HG03196 (cell line): ENCODE measurements around the gene PCNT.

ENCODE experiments used
- ATAC-seq: cut with Tn5 transposase; IDR thresholded peaks from one replicate; pipeline ENCODE4 v1.9.1; 2021; ENCODE audit not compliant: unreplicated experiment

PCNT gene

DNA sequence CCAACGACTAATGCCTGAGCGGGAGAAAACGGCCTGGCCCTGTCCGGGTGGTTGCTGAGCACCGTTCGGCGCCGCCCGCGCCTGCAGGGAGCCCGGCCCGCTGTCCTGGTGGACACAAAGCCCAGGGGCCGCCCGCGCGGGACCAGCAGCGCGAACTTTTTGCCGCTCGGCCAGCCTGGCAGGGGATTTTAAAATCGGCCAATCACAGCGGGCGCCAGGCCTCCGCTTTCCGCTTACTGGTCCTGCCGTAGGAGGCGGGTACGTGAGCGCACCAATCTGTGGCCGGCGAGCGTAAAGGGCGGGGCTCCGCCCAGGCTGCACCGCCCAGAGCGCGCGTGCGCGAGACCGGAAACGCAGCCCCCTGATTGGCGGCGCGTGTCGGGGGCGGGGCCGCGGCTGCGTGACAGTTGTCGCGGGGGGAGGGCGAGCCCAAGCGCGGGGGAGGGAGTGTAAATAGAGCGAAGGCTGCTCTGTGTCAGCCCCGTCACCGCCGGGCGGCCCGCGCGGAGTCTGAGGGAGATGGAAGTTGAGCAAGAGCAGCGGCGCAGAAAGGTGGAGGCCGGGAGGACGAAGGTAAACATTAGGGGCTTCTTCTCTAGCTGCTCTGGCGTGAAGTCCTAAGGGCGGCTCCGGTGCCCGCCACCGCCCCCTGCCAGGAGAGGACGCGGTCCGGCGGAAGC, at the start of gene PCNT, which contains the start of gene C21orf58:
TSS of gene PCNT (plus strand) at position 447 of the 680 bp plus-strand sequence. CDS start at position 520, 73 bp downstream.
TSS of gene C21orf58 (minus strand) at position 161 of the 680 bp plus-strand sequence. CDS start 1,132 bp downstream, outside the sequence.
- peak; percentile 75 for ATAC-seq

- ATAC-seq = no peak
Measured at GRCh38 chr21:46274797-46275390, 49.1 kb upstream of the PCNT start.

DNA sequence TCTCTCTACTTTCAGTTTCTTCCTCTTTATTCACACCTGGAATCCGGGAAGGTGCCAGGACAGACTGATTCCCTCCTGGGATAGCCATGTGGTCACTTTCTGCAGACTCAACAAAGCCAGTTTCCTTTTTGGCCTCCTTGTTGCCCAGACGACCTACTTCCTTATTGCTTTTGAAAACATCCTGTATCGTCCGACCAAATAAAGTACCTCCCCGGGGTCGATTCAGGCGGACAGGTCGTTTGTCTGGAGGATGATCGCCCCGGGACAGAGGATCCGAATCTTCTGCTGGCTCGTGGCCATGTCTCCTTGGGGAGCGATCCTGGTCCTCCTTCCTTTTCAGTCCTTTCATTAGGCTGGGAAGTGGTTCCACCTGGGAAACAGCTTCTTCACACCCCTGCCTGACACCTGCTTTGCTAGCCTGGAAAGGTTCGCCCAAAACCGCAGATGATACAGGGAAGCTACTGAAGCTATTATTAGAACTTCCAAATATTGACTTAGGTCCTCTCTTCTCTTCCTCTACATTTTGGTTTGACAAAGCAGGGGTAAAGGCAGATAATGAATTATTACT, 39.8 kb upstream of the PCNT start:
- no peak for ATAC-seq

DNA sequence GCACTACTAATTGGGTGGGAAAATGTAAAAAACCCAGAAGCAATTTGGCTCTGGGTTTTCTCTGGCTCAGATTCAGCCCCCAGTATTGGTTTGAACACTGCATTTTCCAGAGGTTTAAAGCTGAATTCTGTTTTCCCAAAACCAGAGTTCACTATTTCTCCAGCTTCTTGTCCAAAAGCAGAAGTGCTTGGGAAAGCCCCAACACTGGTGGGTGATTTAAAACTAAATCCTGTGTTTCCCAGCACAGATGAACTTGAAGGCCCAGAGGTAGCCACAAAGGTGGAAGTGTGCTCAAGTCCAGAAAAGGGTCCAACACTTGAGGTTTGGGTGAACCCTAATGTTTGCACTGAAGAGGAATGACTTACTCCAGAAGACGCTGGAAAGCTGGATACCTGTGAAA, 39.2 kb upstream of the PCNT start:
- ATAC-seq = no peak

GRCh38 chr21:46285206-46285661, 38.7 kb upstream of the PCNT start, which contains the start of gene MCM3AP:
Gene MCM3AP, minus strand, starts transcription at chr21:46285611. Its CDS starts 325 bp downstream, at chr21:46285286.
- no peak for ATAC-seq

DNA sequence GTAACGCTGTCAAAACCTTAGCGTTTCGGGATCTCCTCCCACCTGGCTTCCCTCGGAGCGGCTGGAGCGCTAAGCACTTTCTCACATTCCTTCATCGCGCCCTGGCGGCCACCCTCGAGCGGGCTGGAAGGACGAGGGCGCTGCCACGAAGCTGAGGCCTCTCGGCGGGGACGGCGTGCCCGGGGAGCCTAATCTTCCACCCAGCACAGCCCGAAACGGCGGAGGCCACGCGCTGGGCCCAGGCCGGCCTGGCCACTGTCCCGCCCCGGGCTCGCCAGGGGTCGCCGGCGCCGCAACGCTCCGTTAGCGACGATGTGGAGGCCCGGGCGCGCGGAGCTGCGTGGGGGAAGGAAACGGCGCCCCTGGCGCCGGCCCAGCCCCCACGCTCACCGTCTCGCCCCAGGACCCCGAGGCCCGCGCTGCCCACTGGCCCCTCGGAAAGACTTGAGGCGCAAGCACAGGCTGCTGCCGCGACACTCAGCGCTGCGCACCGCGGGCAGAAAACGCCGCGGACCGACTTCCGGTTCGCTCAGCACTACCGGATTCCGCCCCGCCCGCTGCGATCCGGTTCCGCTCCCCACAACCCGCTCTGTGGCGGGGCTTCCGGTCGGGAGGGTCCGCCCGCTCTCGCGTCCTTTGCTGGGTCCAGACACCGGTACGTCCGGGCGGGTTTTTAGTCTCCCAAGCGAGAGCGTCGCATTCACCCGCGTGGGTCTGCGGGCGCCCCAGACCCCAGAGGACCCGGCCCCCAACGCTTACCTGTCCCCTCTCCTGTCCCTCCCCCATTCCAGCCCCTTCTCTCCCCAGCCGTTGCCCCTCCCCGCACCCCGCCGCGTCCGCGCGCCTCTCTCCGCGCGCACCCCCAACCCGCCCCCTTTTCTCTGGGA, 38.0 kb upstream of the PCNT start, which contains the start of gene YBEY:
TSS of gene YBEY (plus strand) at position 582 of the 887 bp plus-strand sequence. CDS start 572 bp downstream, outside the sequence.
- ATAC-seq = peak; percentile 84

- no peak for ATAC-seq
Measured at GRCh38 chr21:46286648-46287002, 37.3 kb upstream of the PCNT start.

GRCh38 chr21:46287541-46287940, 36.4 kb upstream of the PCNT start:
- no peak for ATAC-seq

- no peak for ATAC-seq
Measured at GRCh38 chr21:46289655-46290179, 34.2 kb upstream of the PCNT start.

GRCh38 chr21:46291561-46291960, 32.4 kb upstream of the PCNT start:
- ATAC-seq = no peak

GRCh38 chr21:46294647-46295176, 29.2 kb upstream of the PCNT start:
- no peak for ATAC-seq

DNA sequence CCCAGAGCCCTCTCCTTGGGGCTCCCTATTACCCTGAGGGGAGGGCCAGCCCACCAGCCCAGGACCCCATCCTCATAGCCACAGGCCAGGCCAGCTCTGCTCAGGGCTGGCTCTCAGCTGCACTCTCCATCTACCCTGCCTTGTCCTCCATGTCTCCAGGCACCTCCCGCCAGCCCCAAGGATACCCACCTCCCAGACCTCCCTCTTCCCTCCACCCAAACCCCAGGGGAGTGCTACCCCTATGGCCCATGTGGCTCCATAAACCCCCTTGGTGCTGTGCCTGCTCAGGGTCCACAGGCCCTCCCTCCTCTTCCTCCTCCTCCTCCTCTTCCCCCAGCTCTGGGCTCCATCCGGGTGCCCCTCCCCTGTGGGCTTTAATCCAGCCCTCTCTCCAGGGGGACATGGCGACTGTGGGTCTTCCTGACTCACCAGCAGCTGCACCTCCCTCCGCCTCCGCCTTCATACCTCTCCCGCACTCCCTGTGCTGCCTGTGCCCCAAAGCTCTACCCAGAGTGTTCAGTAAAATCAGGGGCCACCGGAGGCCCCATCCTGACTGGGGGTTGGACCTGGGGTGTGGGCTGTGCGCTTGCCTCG, 28.7 kb upstream of the PCNT start:
- no peak for ATAC-seq

DNA sequence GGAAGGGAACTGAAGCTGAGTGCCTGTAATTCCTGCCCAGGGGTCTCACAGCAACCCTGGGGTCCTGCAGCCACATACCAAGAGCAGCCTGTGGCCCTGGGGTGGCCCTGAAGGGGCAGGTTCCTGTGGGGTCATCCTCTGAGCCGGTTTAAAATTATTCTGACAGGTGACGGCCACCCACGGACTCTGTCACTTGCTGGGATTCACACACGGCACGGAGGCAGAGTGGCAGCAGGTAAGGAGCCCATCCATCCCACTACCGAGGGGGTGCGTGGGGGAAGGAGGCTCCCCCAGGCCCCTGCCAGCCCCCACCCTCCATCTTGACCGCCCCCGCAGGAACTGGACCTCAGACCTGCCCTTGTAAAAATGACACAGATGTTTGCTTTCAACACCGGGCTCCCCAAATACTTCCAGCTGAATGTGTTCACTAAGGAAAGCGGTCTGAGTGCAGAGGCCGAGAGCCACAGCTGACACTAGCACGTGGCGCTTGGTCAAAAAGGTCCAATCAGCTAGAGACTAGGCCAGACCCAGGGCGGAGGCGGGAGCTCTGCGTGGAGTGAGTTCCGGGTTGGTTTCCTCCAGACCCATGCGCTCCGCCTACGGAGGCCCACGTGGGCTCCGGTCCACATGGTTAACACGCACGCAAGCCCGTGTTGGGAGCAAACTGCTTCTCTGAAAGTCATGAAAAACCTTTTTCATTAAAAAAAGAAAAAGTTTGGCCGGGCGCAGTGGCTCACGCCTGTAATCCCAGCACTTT, 27.8 kb upstream of the PCNT start:
- ATAC-seq = no peak

DNA sequence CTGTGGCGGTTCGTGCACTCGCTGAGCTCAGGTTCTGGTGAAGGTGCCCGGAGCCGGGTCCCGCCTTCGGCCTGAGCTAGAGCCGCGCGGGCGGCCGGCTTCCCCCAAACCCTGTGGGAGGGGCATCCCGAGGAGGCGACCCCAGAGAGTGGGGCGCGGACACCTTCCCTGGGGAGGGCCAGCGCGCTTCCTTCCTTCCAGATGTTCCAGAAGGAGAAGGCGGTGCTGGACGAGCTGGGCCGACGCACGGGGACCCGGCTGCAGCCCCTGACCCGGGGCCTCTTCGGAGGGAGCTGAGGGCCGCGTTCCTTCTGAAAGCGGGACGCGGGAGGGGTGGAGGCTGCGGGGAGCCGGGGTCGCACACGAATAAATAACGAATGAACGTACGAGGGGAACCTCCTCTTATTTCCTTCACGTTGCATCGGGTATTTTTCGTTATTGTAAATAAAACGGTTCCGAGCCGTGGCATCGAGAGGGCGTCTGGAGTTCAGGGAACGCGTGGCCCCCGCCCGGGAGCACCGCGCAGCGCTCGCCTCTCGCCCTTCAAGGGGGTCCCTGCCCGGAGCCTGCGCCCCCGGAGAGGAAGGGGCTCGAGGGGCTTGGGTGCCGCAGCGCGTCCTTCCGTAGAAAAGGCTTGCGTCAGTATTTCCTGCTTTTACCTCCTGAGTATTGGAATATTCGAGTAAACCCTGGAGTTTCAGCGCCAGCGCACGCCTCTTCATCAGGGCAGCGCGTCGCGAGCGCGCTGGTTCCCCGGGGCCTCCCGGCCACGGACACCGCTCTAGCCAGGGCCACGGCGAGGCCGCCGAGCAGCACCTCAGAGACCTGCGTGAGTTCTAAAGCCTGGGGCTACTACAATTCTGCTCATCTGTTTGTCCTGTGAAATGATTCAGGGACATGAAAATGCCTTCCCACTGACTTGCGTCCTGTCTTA, 26.4 kb upstream of the PCNT start:
- ATAC-seq = no peak

DNA sequence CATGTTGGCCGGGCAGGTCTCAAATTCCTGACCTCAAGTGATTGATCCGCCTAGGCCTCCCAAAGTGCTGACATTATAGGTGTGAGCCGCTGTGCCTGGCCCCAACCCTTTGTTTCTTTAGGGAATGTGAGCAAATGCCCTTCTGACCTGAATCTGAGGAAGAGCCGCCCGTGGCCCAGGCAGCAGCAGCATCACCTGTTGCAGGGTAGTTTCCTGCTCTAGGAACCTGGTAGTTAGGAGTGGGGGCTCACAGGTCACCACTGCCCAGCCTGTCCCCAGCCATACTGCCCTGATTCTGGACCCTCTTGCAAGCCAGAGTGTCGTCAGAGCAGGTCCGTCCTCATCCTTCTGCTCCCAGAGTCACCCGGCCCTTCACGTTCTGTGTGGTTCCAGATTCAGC, 24.8 kb upstream of the PCNT start:
- ATAC-seq = no peak

GRCh38 chr21:46301759-46302158, 22.2 kb upstream of the PCNT start:
- ATAC-seq = no peak

DNA sequence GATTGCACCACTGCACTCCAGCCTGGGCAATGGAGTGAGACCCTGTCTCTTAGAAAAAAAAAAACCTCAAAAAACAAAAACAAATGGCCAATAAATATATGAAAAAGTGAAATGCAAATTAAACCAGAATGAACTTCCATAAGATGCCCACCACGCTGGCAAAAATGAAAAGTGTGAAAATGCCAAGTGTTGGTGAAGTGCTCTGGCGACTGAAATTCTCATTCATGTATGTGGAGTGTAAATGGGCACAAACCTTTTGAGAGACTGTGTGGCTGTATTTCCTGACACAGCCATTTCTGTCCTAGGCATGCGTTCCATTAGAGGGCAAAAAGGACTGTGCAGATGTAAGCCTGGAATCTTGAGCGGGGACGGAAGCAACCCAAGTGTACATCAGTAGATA, 19.5 kb upstream of the PCNT start:
- no peak for ATAC-seq

- no peak for ATAC-seq
Measured at GRCh38 chr21:46304955-46305354, 19.0 kb upstream of the PCNT start.
